HTR-8/SVneo (cell line): ENCODE measurements around the gene EXD3.
"Not testable (repeated sequence)": the region's sequence is repeated elsewhere in the genome, so short reads cannot be mapped to it uniquely, and the experiment has no call there.

ENCODE experiments used
- DNase-seq: peaks from one replicate; pipeline ENCODE4 v3.0.0; 2011; ENCODE audit warnings: low spot score, mixed read lengths; ENCODE audit not compliant: insufficient read length
- FAIRE-seq: peaks from 2 replicates; lab custom pipeline; 2011; peaks lifted over from hg19 to GRCh38; lab: Jason Lieb, UNC

EXD3 gene

GRCh38 chr9:137270929-137271695 lies 151.8 kb downstream of the EXD3 start:
- DNase-seq = no peak
- no peak for FAIRE-seq

- DNase-seq (no peak), FAIRE-seq (no peak)
Measured at GRCh38 chr9:137269231-137269772, 153.7 kb downstream of the EXD3 start.

GRCh38 chr9:137268538-137269201 lies 154.3 kb downstream of the EXD3 start:
- DNase-seq (no peak), FAIRE-seq (no peak)

- DNase-seq (no peak), FAIRE-seq (no peak)
Measured at GRCh38 chr9:137267933-137268355, 155.0 kb downstream of the EXD3 start.

GRCh38 chr9:137266585-137267453 lies 156.1 kb downstream of the EXD3 start:
- no peak for DNase-seq
- FAIRE-seq = no peak

- FAIRE-seq (no peak), DNase-seq (no peak)
Measured at GRCh38 chr9:137266162-137266527, 156.8 kb downstream of the EXD3 start.

GRCh38 chr9:137265496-137266161 lies 157.3 kb downstream of the EXD3 start:
- no peak for DNase-seq
- no peak for FAIRE-seq

GRCh38 chr9:137264067-137264466 lies 158.9 kb downstream of the EXD3 start:
- no peak for DNase-seq
- FAIRE-seq = no peak

GRCh38 chr9:137263506-137263905 lies 159.5 kb downstream of the EXD3 start:
- no peak for DNase-seq
- FAIRE-seq = no peak

- FAIRE-seq = no peak
Measured at GRCh38 chr9:137262909-137263285, 160.1 kb downstream of the EXD3 start.

GRCh38 chr9:137262173-137262908 lies 160.6 kb downstream of the EXD3 start:
- FAIRE-seq, DNase-seq: not testable (repeated sequence)

More at GRCh38 chr9:137262909-137263285, 160.1 kb downstream of the EXD3 start:
- no peak for DNase-seq
